IMR-90 (cell line): Measurements from ENCODE around the gene SLC38A7. TPM values are rescaled to one million over a fixed set of nuclear protein-coding genes. Genes with fewer than 3 reads are reported as not detected.

Source experiments
- ATAC-seq: fragments of 200-7000 bp; cut with Tn5 transposase; 2 replicates; pipeline ENCODE4 v1.9.1; 2020; ENCODE audit warnings: low read depth, mild to moderate bottlenecking, moderate library complexity
- BruUV-seq: library from RNA; stranded (reverse); fragments of 400-500 nt; replicated peaks from 2 replicates; lab custom pipeline; 2021; lab: Mats Ljungman, UMichigan
- CTCF ChIA-PET: fragments of 300-600 bp; formaldehyde crosslinking; extraction: SDS; loops from one replicate; lab custom pipeline; 2021; ENCODE audit warnings: antibody characterized with exemption; lab: Yijun Ruan, JAX
- POLR2A ChIA-PET: fragments of 300-600 bp; sonication (Branson Sonifier 250); formaldehyde crosslinking; loops from one replicate; lab custom pipeline; 2022; ENCODE audit warnings: antibody characterized with exemption; ENCODE audit not compliant: unreplicated experiment; lab: Charles Lee
- DNase-seq: peaks from one replicate; pipeline ENCODE4 v3.0.0; 2013
- H2AFZ ChIP-seq: replicated peaks from 2 replicates; pipeline ENCODE3; 2013; ENCODE audit warnings: low read length, mild to moderate bottlenecking; ENCODE audit not compliant: poor library complexity
- H2AK5ac ChIP-seq: 2 replicates; pipeline ENCODE4 v1.6.1; 2013; ENCODE audit warnings: low read depth, low read length, inconsistent platforms
- H2AK9ac ChIP-seq: replicated peaks from 2 replicates; pipeline ENCODE3; 2013; ENCODE audit warnings: mild to moderate bottlenecking, low read depth, low read length, moderate library complexity; ENCODE audit not compliant: poor library complexity
- H2BK120ac ChIP-seq: 2 replicates; pipeline ENCODE4 v1.6.1; 2013; ENCODE audit warnings: low read depth, low read length, inconsistent platforms
- H2BK15ac ChIP-seq: 3 replicates; pipeline ENCODE4 v1.6.1; 2013; ENCODE audit warnings: low read depth, low read length, inconsistent platforms
- H2BK20ac ChIP-seq: 2 replicates; pipeline ENCODE4 v1.6.1; 2013; ENCODE audit warnings: low read depth, mild to moderate bottlenecking, inconsistent platforms, low read length, moderate library complexity
- H2BK5ac ChIP-seq: 2 replicates; pipeline ENCODE4 v1.6.1; 2013; ENCODE audit warnings: mild to moderate bottlenecking, low read depth, low read length, inconsistent platforms; ENCODE audit not compliant: poor library complexity, severe bottlenecking
- H3K14ac ChIP-seq: replicated peaks from 2 replicates; pipeline ENCODE4 v1.6.1; 2013; ENCODE audit warnings: low read depth, low read length, inconsistent platforms
- H3K18ac ChIP-seq: 2 replicates; pipeline ENCODE4 v1.6.1; 2013; ENCODE audit warnings: low read depth, low read length, control low read depth
- H3K23ac ChIP-seq: 2 replicates; pipeline ENCODE4 v1.6.1; 2013; ENCODE audit warnings: low read depth, low read length, inconsistent platforms
- H3K27ac ChIP-seq: 2 replicates; pipeline ENCODE4 v1.5.1; 2013; ENCODE audit warnings: mild to moderate bottlenecking, control low read depth, low read length; ENCODE audit not compliant: insufficient read depth
- H3K27me3 ChIP-seq: 2 replicates; pipeline ENCODE4 v1.6.1; 2013; ENCODE audit warnings: low read length; ENCODE audit not compliant: control insufficient read depth, insufficient read depth
- H3K36me3 ChIP-seq: 2 replicates; pipeline ENCODE4 v1.6.1; 2013; ENCODE audit warnings: low read length, mixed read lengths; ENCODE audit not compliant: control insufficient read depth, insufficient read depth
- H3K4ac ChIP-seq: 2 replicates; pipeline ENCODE4 v1.6.1; 2013; ENCODE audit warnings: low read depth, low read length, inconsistent platforms
- H3K4me1 ChIP-seq: 2 replicates; pipeline ENCODE4 v1.6.1; 2013; ENCODE audit warnings: low read length, mixed read lengths; ENCODE audit not compliant: control insufficient read depth, insufficient read depth
- H3K4me2 ChIP-seq: 2 replicates; pipeline ENCODE4 v1.6.1; 2013; ENCODE audit warnings: low read depth, mild to moderate bottlenecking, control low read depth, low read length, moderate library complexity
- H3K4me3 ChIP-seq: 2 replicates; pipeline ENCODE4 v1.5.1; 2013; ENCODE audit warnings: low read depth, mild to moderate bottlenecking, control low read depth, low read length, moderate library complexity; ENCODE audit not compliant: insufficient read depth
- H3K56ac ChIP-seq: 2 replicates; pipeline ENCODE4 v1.6.1; 2013; ENCODE audit warnings: low read length, inconsistent platforms; ENCODE audit not compliant: insufficient read depth; ENCODE audit errors: extremely low read depth
- H3K79me1 ChIP-seq, 2 experiments: 2 replicates each; pipeline ENCODE4 v1.6.1; 2013; ENCODE audit warnings: low read length in 2 of 2, inconsistent platforms in 1 of 2, low read depth in 1 of 2
- H3K9ac ChIP-seq: 2 replicates; pipeline ENCODE4 v1.6.1; 2013; ENCODE audit warnings: low read depth, low read length, control low read depth
- H3K9me1 ChIP-seq: 2 replicates; pipeline ENCODE4 v1.6.1; 2013; ENCODE audit warnings: low read length, inconsistent platforms; ENCODE audit not compliant: insufficient read depth
- H3K9me3 ChIP-seq: 2 replicates; pipeline ENCODE4 v1.6.1; 2013; ENCODE audit warnings: low read length; ENCODE audit not compliant: control insufficient read depth, insufficient read depth
- H4K20me1 ChIP-seq: 2 replicates; pipeline ENCODE4 v1.6.1; 2013; ENCODE audit warnings: low read length, inconsistent platforms; ENCODE audit not compliant: insufficient read depth
- H4K5ac ChIP-seq: 2 replicates; pipeline ENCODE4 v1.6.1; 2013; ENCODE audit warnings: mild to moderate bottlenecking, low read depth, low read length, control low read depth
- H4K8ac ChIP-seq, 2 experiments: 2 replicates each; pipeline ENCODE4 v1.6.1; 2013; ENCODE audit warnings: low read depth in 2 of 2, low read length in 2 of 2, control low read depth in 1 of 2, inconsistent platforms in 1 of 2
- H4K91ac ChIP-seq: 2 replicates; pipeline ENCODE4 v1.6.1; 2013; ENCODE audit warnings: low read depth, low read length, inconsistent platforms; ENCODE audit not compliant: insufficient read depth
- BHLHE40 ChIP-seq: fragments of 150-350 bp; IDR thresholded peaks from 2 replicates; pipeline ENCODE4 v1.6.1; 2016; ENCODE audit warnings: mild to moderate bottlenecking, low read depth, low read length
- CEBPB ChIP-seq: IDR thresholded peaks from 2 replicates; pipeline ENCODE4 v1.6.1; 2012; ENCODE audit warnings: low read depth, low read length, improper control_type of control experiment
- CHD1 ChIP-seq: IDR thresholded peaks from 2 replicates; pipeline ENCODE4 v1.6.1; 2012; ENCODE audit warnings: low read depth, low read length, improper control_type of control experiment
- CTCF ChIP-seq: conservative IDR thresholded peaks from 2 replicates; pipeline ENCODE4 v1.5.1; 2012; ENCODE audit warnings: mild to moderate bottlenecking, low read depth, low read length, improper control_type of control experiment
- ELK1 ChIP-seq: fragments of 150-350 bp; IDR thresholded peaks from 2 replicates; pipeline ENCODE4 v1.6.1; 2016; ENCODE audit warnings: low read depth, mild to moderate bottlenecking, low read length, moderate library complexity, borderline replicate concordance
- FOS ChIP-seq: fragments of 150-350 bp; IDR thresholded peaks from 2 replicates; pipeline ENCODE4 v1.6.1; 2016; ENCODE audit warnings: low read depth, low read length
- MAFK ChIP-seq: IDR thresholded peaks from 2 replicates; pipeline ENCODE4 v1.6.1; 2012; ENCODE audit warnings: low read depth, low read length, improper control_type of control experiment
- MAZ ChIP-seq: IDR thresholded peaks from 2 replicates; pipeline ENCODE4 v1.6.1; 2012; ENCODE audit warnings: low read depth, mild to moderate bottlenecking, low read length, improper control_type of control experiment, moderate library complexity, borderline replicate concordance
- MXI1 ChIP-seq: IDR thresholded peaks from 2 replicates; pipeline ENCODE4 v1.6.1; 2012; ENCODE audit warnings: low read depth, mild to moderate bottlenecking, low read length, moderate library complexity, borderline replicate concordance
- NFE2L2 ChIP-seq: fragments of 150-350 bp; IDR thresholded peaks from 2 replicates; pipeline ENCODE4 v1.6.1; 2016; ENCODE audit warnings: low read depth, mild to moderate bottlenecking, low read length
- POLR2A ChIP-seq: IDR thresholded peaks from 2 replicates; pipeline ENCODE4 v1.6.1; 2012; ENCODE audit warnings: mild to moderate bottlenecking, low read depth, low read length
- RAD21 ChIP-seq: IDR thresholded peaks from 2 replicates; pipeline ENCODE4 v1.6.1; 2012; ENCODE audit warnings: low read length, improper control_type of control experiment
- RCOR1 ChIP-seq: IDR thresholded peaks from 2 replicates; pipeline ENCODE4 v1.6.1; 2012; ENCODE audit warnings: mild to moderate bottlenecking, low read length, improper control_type of control experiment; ENCODE audit not compliant: insufficient replicate concordance
- RFX5 ChIP-seq: IDR thresholded peaks from 2 replicates; pipeline ENCODE4 v1.8.0; 2012; ENCODE audit warnings: low read depth, mild to moderate bottlenecking, low read length, moderate library complexity
- SMC3 ChIP-seq: fragments of 150-350 bp; IDR thresholded peaks from 2 replicates; pipeline ENCODE4 v1.6.1; 2016; ENCODE audit warnings: low read depth, mild to moderate bottlenecking, antibody characterized with exemption, low read length, moderate library complexity
- USF2 ChIP-seq: fragments of 150-350 bp; IDR thresholded peaks from 2 replicates; pipeline ENCODE4 v1.6.1; 2017; ENCODE audit warnings: mild to moderate bottlenecking, antibody characterized with exemption, low read length, low read depth
- WGBS, 2 experiments: methylation state at CpG; one replicate each; pipeline versions ENCODE4 v1.1.5 to v1.1.7; 2013; ENCODE audit warnings: missing lambda C conversion rate in 2 of 2; ENCODE audit not compliant: insufficient read length in 1 of 2; ENCODE audit errors: extremely low coverage in 2 of 2; 5-methylcytosine and 5-hydroxymethylcytosine counted together
- dilution Hi-C: fragments of 300-500 bp; cut with HindIII; formaldehyde crosslinking; loops from one replicate; pipeline ENCODE4 v1.14.3; 2018; ENCODE audit warnings: low sequenced_read_pairs; ENCODE audit not compliant: unreplicated experiment
- in situ Hi-C: fragments of 300-500 bp; cut with MboI; formaldehyde crosslinking; loops from 3 replicates; pipeline ENCODE4 v1.14.3; 2019; ENCODE audit warnings: low sequenced_read_pairs, inconsistent platforms, mixed read lengths
- intact Hi-C: fragments of 100-400 bp; cut with micrococcal nuclease; formaldehyde crosslinking; loops from 2 replicates; pipeline ENCODE4 v1.10.0; 2022
- polyA plus RNA-seq, 3 experiments: library from polyadenylated mRNA; depleted of rRNA; stranded (reverse); fragments of >200 nt; gene quantifications; 2 replicates each; pipeline ENCODE4 v1.2.3, GENCODE V29; 2012; ENCODE audit warnings: low replicate concordance in 1 of 3
- total RNA-seq: library from RNA; depleted of rRNA; stranded (reverse); fragments of >200 nt; gene quantifications from 2 replicates; pipeline ENCODE4 v1.2.3, GENCODE V29; 2012

SLC38A7 gene
- total and polyA plus RNA-seq, 2 of the 4 experiments (the other 2 are of a cell fraction), result 14.7 to 16.4 TPM

- peaks cover 36% of the 10 kb centered on the region; the same call in 1 of the 2 replicates for H3K36me3 ChIP-seq
- ATAC-seq, result no peak
- BruUV-seq, result no TSS peak
- peaks cover 4% of the 10 kb centered on the region for H3K4me1 ChIP-seq
- H3K9me1 ChIP-seq, result peaks cover 3% of the 10 kb centered on the region; the same call in 1 of the 2 replicates
- H3K9me3 ChIP-seq, result no peaks in the 10 kb centered on the region
- intact Hi-C loops, result no loop called here
- 99% methylated on average over 9 of the region's 18 CpGs; no CpG with 5 or more reads in 1 of the 2 experiments for WGBS, 2 experiments
- H3K4ac ChIP-seq, result no peak overlapping the region
- peak overlapping the region; percentile 21 for H2AK9ac ChIP-seq
- H3K4me2 ChIP-seq, result no peak overlapping the region
- no peak overlapping the region for H4K8ac ChIP-seq
- no peaks in the 10 kb centered on the region for H3K79me1 ChIP-seq
- TF ChIP-seq CEBPB (no peak), SMC3 (no peak), MXI1 (no peak), ELK1 (no peak), CTCF (no peak), MAFK (no peak), MAZ (no peak), RAD21 (no peak), CHD1 (no peak), NFE2L2 (no peak), RCOR1 (no peak), BHLHE40 (no peak), RFX5 (no peak), FOS (no peak), USF2 (no peak), POLR2A (no peak)
- H3K27ac ChIP-seq, result no peak overlapping the region
- no peaks in the 10 kb centered on the region for H4K20me1 ChIP-seq
- H3K14ac ChIP-seq, result no peak overlapping the region
- POLR2A ChIA-PET, result no interaction called here
- no peak for DNase-seq
- no peak overlapping the region for H3K23ac ChIP-seq
- no peak overlapping the region for H2BK120ac ChIP-seq
- no peak overlapping the region for H2AK5ac ChIP-seq
- H4K5ac ChIP-seq, result no peak overlapping the region
- no peak overlapping the region for H3K18ac ChIP-seq
- H3K9ac ChIP-seq, result no peak overlapping the region
- no peak overlapping the region for H2BK20ac ChIP-seq
- CTCF ChIA-PET, result interaction anchor here (1.5 kb wide), 1 partner anchor 10 kb away, joined by 4 read pairs; no protein-coding TSS in a partner anchor
- H2BK5ac ChIP-seq, result no peak overlapping the region
- H3K4me3 ChIP-seq, result no peak overlapping the region
- H3K27me3 ChIP-seq, result no peaks in the 10 kb centered on the region
- dilution Hi-C loops, result no loop called here
- H2AFZ ChIP-seq, result no peak overlapping the region
- H4K91ac ChIP-seq, result no peak overlapping the region
- in situ Hi-C loops, result no loop called here
- H2BK15ac ChIP-seq, result no peak overlapping the region
- no peak overlapping the region for H3K56ac ChIP-seq
Measured at GRCh38 chr16:58670946-58671583, 13.5 kb downstream of the SLC38A7 start.
